ENCODE results near the gene OR52N2.

DNA sequence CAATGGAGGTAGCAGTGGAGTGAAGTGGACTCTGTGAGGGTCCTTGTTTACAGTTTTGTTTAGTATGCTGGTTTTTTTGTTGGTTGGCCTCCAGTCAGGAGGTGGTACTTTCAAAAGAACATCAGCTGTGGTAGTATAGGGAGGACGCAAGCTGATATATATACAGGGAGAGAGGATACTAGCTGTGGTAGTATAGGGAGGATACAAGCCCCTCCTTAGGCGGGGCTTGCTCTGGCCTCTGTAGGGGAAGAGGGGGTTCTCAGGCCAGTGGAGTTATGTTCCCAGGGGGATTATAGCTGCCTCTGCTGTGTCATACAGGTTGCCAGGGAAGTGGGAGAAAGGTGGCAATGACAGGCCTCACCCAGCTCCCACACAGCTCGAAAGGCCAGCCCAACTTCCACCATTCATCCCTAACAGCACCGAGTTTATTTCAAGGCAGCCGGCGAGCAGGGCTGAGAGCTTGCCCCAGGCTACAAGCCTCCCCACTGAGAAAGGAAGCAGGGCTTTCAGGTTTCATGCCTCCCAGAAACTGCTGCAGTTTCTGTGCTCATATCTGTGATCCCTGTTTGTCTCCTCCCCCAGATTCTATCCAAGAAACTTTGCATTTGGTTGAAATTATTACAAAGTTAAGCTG, 22.6 kb downstream of the OR52N2 start:
- TF ChIP-seq, protein P1, sequence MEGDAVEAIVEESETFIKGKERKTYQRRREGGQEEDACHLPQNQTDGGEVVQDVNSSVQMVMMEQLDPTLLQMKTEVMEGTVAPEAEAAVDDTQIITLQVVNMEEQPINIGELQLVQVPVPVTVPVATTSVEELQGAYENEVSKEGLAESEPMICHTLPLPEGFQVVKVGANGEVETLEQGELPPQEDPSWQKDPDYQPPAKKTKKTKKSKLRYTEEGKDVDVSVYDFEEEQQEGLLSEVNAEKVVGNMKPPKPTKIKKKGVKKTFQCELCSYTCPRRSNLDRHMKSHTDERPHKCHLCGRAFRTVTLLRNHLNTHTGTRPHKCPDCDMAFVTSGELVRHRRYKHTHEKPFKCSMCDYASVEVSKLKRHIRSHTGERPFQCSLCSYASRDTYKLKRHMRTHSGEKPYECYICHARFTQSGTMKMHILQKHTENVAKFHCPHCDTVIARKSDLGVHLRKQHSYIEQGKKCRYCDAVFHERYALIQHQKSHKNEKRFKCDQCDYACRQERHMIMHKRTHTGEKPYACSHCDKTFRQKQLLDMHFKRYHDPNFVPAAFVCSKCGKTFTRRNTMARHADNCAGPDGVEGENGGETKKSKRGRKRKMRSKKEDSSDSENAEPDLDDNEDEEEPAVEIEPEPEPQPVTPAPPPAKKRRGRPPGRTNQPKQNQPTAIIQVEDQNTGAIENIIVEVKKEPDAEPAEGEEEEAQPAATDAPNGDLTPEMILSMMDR (IDR thresholded peaks at IDR 0.05; ENCODE audit: low read length) = no peak
- TF ChIP-seq EZH2 (IDR thresholded peaks at IDR 0.05; ENCODE audit: borderline replicate concordance, low read length) = no peak

All from OCI-LY1 (cell line).